ENCODE measurements around the gene FYN.

Gene FYN

DNA sequence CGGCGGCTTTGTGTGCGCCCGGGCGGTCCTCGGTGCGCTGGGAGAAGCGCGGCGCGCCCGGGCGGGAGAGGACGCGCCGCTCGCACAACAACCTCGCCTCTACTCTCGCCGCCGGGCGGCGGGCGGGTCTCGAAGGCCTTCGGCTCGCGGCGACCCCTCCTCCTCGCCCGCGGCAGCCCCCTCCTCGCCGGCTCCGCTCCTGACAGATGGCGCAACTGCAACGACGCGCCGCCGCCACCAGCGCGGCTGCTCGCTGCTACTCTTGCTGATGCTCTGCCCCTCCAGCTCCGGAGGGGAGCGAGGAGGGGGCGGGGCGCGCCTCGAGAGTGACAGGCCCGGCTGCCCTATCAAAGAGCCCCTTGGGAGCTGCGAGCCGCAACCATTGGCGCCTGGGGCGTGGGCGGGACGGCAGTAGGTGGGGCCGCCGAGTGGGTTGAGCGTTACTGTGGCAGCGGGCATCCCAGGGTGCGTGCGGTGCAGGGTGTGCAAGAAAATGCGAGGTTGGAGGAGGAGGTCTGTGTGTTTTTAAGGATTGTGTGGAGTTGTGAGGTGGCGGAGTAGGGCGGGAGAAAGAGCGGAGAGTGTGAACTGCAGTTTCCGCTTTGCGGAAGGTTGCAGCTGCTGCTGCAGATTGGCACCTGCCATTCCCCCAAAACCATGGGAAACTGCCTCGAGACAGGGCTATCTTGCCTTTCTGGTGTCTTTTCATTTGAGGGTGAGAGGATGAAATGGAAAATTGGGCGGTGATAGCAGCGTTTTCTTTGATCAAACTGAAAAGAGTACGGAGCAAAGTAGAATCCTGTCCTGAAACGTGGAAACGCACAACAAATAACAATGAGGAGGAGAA is at the start of gene FYN:
Gene FYN (minus strand): TSS at position 275 of the 847 bp plus-strand sequence. CDS start 153,401 bp downstream, outside the sequence.
- TF ChIP-seq, protein P1, sequence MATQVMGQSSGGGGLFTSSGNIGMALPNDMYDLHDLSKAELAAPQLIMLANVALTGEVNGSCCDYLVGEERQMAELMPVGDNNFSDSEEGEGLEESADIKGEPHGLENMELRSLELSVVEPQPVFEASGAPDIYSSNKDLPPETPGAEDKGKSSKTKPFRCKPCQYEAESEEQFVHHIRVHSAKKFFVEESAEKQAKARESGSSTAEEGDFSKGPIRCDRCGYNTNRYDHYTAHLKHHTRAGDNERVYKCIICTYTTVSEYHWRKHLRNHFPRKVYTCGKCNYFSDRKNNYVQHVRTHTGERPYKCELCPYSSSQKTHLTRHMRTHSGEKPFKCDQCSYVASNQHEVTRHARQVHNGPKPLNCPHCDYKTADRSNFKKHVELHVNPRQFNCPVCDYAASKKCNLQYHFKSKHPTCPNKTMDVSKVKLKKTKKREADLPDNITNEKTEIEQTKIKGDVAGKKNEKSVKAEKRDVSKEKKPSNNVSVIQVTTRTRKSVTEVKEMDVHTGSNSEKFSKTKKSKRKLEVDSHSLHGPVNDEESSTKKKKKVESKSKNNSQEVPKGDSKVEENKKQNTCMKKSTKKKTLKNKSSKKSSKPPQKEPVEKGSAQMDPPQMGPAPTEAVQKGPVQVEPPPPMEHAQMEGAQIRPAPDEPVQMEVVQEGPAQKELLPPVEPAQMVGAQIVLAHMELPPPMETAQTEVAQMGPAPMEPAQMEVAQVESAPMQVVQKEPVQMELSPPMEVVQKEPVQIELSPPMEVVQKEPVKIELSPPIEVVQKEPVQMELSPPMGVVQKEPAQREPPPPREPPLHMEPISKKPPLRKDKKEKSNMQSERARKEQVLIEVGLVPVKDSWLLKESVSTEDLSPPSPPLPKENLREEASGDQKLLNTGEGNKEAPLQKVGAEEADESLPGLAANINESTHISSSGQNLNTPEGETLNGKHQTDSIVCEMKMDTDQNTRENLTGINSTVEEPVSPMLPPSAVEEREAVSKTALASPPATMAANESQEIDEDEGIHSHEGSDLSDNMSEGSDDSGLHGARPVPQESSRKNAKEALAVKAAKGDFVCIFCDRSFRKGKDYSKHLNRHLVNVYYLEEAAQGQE (IDR thresholded peaks at IDR 0.05; ENCODE audit: low read depth): no peak
- TF ChIP-seq CEBPB (IDR thresholded peaks at IDR 0.05) (peak; percentile 66; the same call in 1 of the 2 replicates), TEAD4 (IDR thresholded peaks at IDR 0.05) (no peak), EGR1 (IDR thresholded peaks at IDR 0.05) (peak; percentile 85), MAX (IDR thresholded peaks at IDR 0.05) (peak; percentile 49; the same call in 1 of the 2 replicates), YY1 (IDR thresholded peaks at IDR 0.05; ENCODE audit: low read depth) (no peak), TAF1 (IDR thresholded peaks at IDR 0.05; ENCODE audit: low read depth) (peak; percentile 50; the same call in 1 of the 2 replicates), FOXM1 (IDR thresholded peaks at IDR 0.05; ENCODE audit: borderline replicate concordance, low read depth) (no peak)

DNA sequence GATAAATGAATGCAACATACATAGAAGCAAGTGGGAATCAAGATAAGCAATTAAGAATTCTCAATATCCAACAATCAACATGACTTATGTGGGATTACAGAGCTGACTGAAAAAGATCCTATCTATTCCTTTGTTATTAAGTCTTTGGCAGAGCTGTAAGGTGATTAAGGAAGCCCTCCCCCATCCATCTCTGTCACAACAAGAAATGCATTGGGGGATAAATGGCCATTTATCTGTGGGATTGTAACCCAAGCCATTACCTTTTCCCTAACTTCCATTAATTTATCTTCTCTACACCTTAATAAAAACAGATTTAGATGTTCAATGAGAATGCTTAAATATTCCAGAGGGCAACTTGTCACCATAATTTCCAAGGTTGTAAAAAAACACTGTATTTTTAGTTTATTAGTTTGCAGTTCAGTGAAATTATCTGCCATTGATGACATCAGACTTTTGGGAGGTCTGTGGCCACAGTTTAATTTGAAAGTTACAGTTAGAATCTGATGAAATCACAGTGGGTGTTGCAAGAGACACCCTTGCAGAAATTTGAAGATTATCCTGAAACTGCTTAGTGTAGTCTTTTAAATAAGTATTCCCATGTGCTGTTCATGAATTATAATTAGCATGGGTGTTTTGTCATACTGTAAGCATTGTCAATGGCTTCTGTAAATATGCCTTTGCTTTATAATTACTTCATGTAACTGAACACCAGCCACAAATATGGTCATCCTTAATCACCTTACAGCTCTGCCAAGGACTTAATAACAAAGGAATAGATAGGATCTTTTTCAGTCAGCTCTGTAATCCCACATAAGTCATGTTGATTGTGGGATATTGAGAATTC is 49.4 kb upstream of the FYN start:
- TF ChIP-seq YY1 (IDR thresholded peaks at IDR 0.05; ENCODE audit: low read depth) (no peak), NFIC (IDR thresholded peaks at IDR 0.05) (no peak), ZBTB7A (IDR thresholded peaks at IDR 0.05; ENCODE audit: low read depth) (no peak), CEBPB (IDR thresholded peaks at IDR 0.05) (no peak), RAD21 (IDR thresholded peaks at IDR 0.05; ENCODE audit: low read depth) (no peak), TAF1 (IDR thresholded peaks at IDR 0.05; ENCODE audit: low read depth) (no peak), MAX (IDR thresholded peaks at IDR 0.05) (no peak), EGR1 (IDR thresholded peaks at IDR 0.05) (no peak), TCF12 (IDR thresholded peaks at IDR 0.05; ENCODE audit: low read depth) (no peak), USF1 (IDR thresholded peaks at IDR 0.05) (no peak), TEAD4 (IDR thresholded peaks at IDR 0.05) (no peak), FOXM1 (IDR thresholded peaks at IDR 0.05; ENCODE audit: borderline replicate concordance, low read depth) (no peak), CREB1 (IDR thresholded peaks at IDR 0.05; ENCODE audit: low read depth) (no peak), EP300 (IDR thresholded peaks at IDR 0.05; ENCODE audit: borderline replicate concordance) (no peak)
- TF ChIP-seq, protein P1 (IDR thresholded peaks at IDR 0.05; ENCODE audit: low read depth): no peak

GRCh38 chr6:111921103-111921502 is 47.9 kb upstream of the FYN start:
- no peak for TF ChIP-seq RAD21 (IDR thresholded peaks at IDR 0.05; ENCODE audit: low read depth)
- no peak for TF ChIP-seq USF1 (IDR thresholded peaks at IDR 0.05)
- TF ChIP-seq, protein P1 (IDR thresholded peaks at IDR 0.05; ENCODE audit: low read depth): no peak
- no peak for TF ChIP-seq EGR1 (IDR thresholded peaks at IDR 0.05)
- TF ChIP-seq MAX (IDR thresholded peaks at IDR 0.05): no peak
- no peak for TF ChIP-seq NFIC (IDR thresholded peaks at IDR 0.05)
- no peak for TF ChIP-seq ZBTB7A (IDR thresholded peaks at IDR 0.05; ENCODE audit: low read depth)
- no peak for TF ChIP-seq CREB1 (IDR thresholded peaks at IDR 0.05; ENCODE audit: low read depth)
- TF ChIP-seq TAF1 (IDR thresholded peaks at IDR 0.05; ENCODE audit: low read depth): no peak
- TF ChIP-seq EP300 (IDR thresholded peaks at IDR 0.05; ENCODE audit: borderline replicate concordance): no peak
- TF ChIP-seq CEBPB (IDR thresholded peaks at IDR 0.05): no peak
- no peak for TF ChIP-seq YY1 (IDR thresholded peaks at IDR 0.05; ENCODE audit: low read depth)
- no peak for TF ChIP-seq TEAD4 (IDR thresholded peaks at IDR 0.05)
- no peak for TF ChIP-seq TCF12 (IDR thresholded peaks at IDR 0.05; ENCODE audit: low read depth)
- no peak for TF ChIP-seq FOXM1 (IDR thresholded peaks at IDR 0.05; ENCODE audit: borderline replicate concordance, low read depth)

Data from Ishikawa (cell line).